Ecto neural progenitor cell (in vitro differentiated cells): ENCODE data around the gene OR4B1.

ENCODE experiments used
- DNase-seq: peaks from one replicate; pipeline ENCODE4 v3.0.0-alpha.2; 2018; ENCODE audit warnings: low spot score

OR4B1 gene

GRCh38 chr11:48263423-48263911, 46.9 kb downstream of the OR4B1 start, which contains the start of gene OR4X1:
OR4X1 (plus strand) TSS chr11:48263861; CDS start chr11:48263861, 0 bp downstream.
- DNase-seq: no peak
